ENCODE results near the gene PRR12. TPM values are rescaled to one million over a fixed set of nuclear protein-coding genes. Genes with fewer than 3 reads are reported as not detected.

The PRR12 gene
- total RNA-seq, 1 experiment from 2014 or later = 4.7 TPM

- DNase-seq (ENCODE audit: low spot score) = no peak
Observed at GRCh38 chr19:49560358-49560900, 30.6 kb upstream of the PRR12 start.

DNA sequence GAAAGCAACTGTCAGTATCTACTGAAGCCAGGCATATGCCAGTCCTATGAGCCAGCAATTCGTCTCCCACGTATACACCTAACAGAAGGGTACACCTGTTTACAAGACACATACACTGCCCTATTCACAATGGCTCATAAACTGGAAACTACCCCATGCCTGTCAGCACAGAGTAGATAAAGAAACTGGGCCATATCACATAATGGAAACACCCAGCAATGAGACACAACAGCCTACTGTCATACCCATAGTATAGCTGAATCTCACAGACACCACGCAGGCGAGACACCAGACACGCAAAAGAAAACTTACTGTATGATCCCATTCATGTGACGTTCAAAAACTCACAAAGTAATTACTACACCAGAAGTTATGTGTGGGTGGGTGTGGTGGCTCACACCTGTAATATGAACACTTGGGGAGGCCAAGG lies 26.4 kb upstream of the PRR12 start:
- no peak for DNase-seq (ENCODE audit: low spot score)

- no peak for DNase-seq (ENCODE audit: low spot score)
Observed at GRCh38 chr19:49565261-49565660, 25.7 kb upstream of the PRR12 start.

- DNase-seq (ENCODE audit: low spot score) = no peak
Observed at GRCh38 chr19:49566302-49566701, 24.7 kb upstream of the PRR12 start.

GRCh38 chr19:49567861-49568441 lies 23.0 kb upstream of the PRR12 start:
- peak; percentile 58 for DNase-seq (ENCODE audit: low spot score)

DNA sequence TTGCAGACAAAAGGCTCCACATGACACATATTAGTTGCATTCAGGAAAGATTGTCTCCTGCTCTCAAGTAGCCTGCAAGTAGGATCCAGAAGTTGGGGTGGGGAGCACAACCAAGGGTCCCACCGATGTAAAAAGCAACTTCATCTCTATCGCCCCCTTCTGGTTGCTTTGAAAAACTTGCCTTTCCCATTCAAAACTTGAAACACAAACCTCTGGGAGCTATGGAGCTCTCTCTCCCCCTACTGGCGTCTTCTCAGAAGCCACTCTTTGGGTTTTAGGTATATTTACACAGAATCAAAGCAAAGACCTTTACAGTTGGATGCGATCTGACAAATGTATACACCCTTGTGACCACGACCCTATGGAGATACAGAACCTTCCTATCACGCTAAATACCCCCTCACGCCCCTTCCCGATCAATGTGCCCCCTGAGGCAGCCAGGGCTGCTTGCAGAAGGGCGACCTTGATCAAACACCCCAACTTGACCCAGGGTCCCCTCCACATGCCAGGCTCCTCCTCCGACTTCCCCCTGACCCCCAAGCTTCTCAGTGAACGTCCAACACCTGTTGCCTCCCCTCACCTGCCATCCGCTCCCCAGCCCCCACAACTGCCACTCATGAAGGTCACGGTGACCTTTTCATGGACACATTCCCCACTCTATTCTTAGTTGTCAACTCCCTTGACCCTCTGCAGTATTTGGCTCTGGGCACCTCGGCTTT lies 20.7 kb upstream of the PRR12 start:
- DNase-seq (ENCODE audit: low spot score) = peak; percentile 85

DNA sequence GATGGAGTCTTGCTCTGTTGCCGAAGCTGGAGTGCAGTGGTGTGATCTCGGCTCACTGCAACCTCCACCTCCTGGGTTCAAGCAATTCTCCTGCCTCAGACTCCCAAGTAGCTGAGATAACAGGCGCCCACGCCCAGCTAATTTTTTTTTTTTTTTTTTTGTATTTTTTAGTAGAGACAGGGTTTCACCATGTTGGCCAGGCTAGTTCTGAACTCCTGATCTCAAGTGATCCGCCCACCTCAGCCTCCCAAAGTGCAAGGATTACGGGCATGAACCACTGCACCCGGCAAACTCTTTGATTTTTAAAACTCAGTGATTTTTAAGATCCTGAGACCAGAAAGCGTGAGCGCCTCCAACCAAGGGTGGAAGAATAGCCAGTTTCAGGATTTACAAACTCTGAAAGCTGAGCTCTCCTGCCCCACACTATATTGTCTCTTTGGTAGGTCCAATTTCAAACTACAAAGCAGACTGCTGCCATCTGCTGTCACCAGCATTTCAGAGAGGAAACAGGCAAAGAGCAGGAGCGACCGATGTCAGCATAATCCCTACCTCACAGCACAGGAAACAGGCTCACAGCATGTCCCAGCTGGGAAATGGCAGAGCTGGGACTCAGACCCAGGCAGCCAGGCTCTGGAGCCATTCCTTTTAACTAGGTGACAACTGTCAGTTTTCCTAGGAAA lies 19.8 kb upstream of the PRR12 start:
- no peak for DNase-seq (ENCODE audit: low spot score)

- DNase-seq (ENCODE audit: low spot score) = no peak
Observed at GRCh38 chr19:49573009-49573408, 18.0 kb upstream of the PRR12 start.

- no peak for DNase-seq (ENCODE audit: low spot score)
Observed at GRCh38 chr19:49573425-49573824, 17.6 kb upstream of the PRR12 start.

- no peak for DNase-seq (ENCODE audit: low spot score)
Observed at GRCh38 chr19:49574206-49574755, 16.7 kb upstream of the PRR12 start.

- DNase-seq (ENCODE audit: low spot score) = no peak
Observed at GRCh38 chr19:49579193-49579592, 11.8 kb upstream of the PRR12 start.

DNA sequence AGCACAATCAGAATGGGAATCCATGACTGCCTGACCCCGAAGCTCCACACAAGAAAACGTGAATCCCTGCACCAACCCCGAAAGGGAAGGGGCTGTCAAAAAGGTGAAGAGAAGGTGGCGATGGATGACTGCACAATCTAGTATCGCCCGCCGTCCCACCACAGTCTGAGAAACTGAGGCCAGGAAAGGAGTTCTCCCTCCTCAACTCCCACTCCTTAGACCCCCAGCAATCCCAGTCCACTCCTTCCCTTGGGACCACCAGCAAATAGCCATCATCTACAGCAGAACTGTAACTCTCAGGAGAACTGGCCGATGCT lies 11.1 kb upstream of the PRR12 start:
- DNase-seq (ENCODE audit: low spot score) = no peak

DNA sequence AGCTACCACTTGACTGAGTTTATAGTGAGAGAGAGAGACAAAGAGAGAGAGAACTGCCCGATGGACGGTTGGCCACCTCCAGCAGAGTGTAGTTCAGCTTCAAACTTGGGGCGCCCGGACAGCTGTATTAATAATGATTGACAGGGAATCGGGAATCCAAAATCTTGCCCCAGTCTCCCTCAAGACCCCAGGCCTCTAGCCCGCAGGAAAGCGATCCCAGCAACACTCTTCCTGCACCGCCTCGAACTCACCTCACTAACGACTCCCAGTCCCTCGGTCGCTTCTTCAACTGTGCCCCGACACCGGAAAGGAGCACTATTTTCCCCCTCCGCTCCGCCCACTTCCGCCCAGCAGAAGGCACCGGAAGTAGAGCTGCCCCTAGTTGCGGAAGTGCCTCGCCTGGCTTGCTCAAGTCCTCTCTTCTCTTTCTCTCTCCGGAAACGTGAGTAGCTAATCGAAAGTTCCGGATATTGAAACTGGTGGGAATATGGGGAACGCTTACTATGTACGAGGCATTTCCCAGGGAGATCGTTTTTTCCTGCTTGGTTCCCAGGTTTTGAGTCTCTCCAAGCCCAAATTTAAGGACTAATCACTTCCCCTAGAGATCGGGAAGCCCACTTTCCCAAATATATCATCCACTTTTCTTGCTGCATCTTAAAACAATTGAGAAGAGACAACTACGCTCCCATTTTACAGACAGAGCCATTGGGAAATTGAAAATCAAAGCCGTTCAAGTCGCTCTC lies 10.5 kb upstream of the PRR12 start, which contains the start of gene NOSIP:
TSS of gene NOSIP (minus strand) at position 293 of the 743 bp plus-strand sequence. CDS start 19,865 bp downstream, outside the sequence.
- peak; percentile 95 for DNase-seq (ENCODE audit: low spot score)

GRCh38 chr19:49581007-49581508 lies 9.9 kb upstream of the PRR12 start, which contains the start of gene PRRG2:
Gene PRRG2, plus strand, starts transcription at chr19:49581316. Its CDS starts 1,904 bp downstream, at chr19:49583220.
- DNase-seq (ENCODE audit: low spot score) = no peak

GRCh38 chr19:49583239-49583638 lies 7.7 kb upstream of the PRR12 start:
- DNase-seq (ENCODE audit: low spot score) = no peak

- DNase-seq (ENCODE audit: low spot score) = no peak
Observed at GRCh38 chr19:49585023-49585422, 6.0 kb upstream of the PRR12 start.

- no peak for DNase-seq (ENCODE audit: low spot score)
Observed at GRCh38 chr19:49587227-49587626, 3.8 kb upstream of the PRR12 start.

DNA sequence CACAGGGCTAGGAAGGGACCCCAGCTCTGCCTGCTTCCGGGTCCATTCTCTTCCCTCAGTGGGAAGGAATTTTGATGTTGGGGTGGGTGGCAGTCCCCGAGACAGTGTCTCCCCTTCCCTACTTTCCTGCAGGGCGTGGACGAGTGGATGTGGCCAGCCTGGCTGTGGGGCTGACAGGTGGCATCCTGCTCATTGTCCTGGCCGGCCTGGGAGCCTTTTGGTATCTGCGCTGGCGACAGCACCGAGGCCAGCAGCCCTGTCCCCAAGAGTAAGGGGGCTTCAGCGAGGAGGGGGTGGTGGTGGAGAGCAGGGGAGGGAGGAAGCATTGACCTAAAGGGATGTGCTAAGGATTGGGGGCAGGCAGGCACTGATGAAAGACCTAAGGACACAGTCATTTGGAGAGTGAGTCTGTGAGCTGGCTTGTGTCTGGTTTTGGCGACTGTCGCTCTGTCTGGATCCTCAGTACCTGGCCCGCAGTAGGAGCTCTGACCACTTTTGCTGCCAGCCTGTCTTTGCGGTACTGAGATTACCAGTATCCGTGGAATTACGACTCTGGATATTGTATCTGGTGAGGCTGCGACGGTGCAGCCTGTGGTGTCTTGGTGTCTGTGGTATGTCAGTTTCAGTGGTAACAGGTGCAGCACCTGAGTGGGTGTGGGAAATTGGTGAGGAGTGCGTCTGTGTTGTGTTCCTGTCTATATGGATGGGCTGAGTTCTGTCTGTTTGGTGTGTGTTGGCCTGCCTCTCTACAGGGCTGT lies 2.4 kb upstream of the PRR12 start:
- DNase-seq (ENCODE audit: low spot score) = no peak

DNA sequence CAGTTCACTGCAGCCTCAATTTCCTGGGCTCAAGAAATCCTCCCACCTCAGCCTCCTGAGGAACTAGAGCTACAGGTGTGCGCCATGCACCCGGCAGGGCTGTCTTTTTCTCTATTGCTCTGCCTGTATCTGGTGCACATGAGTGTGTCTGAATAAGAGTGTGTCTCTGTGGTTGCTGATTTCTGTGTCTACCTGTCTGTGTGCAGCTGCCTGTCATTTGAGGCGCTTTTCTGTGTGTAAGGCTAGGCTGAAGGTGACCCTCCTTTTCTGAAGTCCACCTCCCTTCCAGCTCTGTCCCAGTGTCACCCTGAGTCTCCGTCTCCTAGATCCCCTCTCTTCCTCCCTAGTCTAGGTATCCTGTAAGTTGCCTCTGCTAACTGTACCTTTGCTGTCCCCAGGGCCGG lies 1.5 kb upstream of the PRR12 start:
- no peak for DNase-seq (ENCODE audit: low spot score)

- peak; percentile 96 for DNase-seq (ENCODE audit: low spot score)
Observed at GRCh38 chr19:49590071-49590970, 661 bp upstream of the PRR12 start.
